HUES6 (cell line): ENCODE results near the gene NDUFB11.

ENCODE experiments used
- H3K27ac ChIP-seq: 2 replicates; pipeline ENCODE4 v1.7.0; 2013; ENCODE audit warnings: low read depth, mild to moderate bottlenecking, low read length, inconsistent platforms
- H3K27me3 ChIP-seq: 2 replicates; pipeline ENCODE4 v1.6.1; 2013; ENCODE audit warnings: low read length; ENCODE audit not compliant: control insufficient read depth, insufficient read depth
- H3K36me3 ChIP-seq: 2 replicates; pipeline ENCODE4 v1.6.1; 2013; ENCODE audit warnings: low read length; ENCODE audit not compliant: control insufficient read depth, insufficient read depth
- H3K4me1 ChIP-seq: 2 replicates; pipeline ENCODE4 v1.6.1; 2013; ENCODE audit warnings: low read length; ENCODE audit not compliant: control insufficient read depth, insufficient read depth
- H3K4me3 ChIP-seq: 2 replicates; pipeline ENCODE4 v1.5.1; 2013; ENCODE audit warnings: low read depth, low read length
- H3K9ac ChIP-seq: one replicate; pipeline ENCODE4 v1.6.1; 2013; ENCODE audit warnings: mild to moderate bottlenecking, low read length
- H3K9me3 ChIP-seq: 2 replicates; pipeline ENCODE4 v1.6.1; 2013; ENCODE audit warnings: low read depth, low read length; ENCODE audit not compliant: control insufficient read depth, insufficient read depth

The NDUFB11 gene

DNA sequence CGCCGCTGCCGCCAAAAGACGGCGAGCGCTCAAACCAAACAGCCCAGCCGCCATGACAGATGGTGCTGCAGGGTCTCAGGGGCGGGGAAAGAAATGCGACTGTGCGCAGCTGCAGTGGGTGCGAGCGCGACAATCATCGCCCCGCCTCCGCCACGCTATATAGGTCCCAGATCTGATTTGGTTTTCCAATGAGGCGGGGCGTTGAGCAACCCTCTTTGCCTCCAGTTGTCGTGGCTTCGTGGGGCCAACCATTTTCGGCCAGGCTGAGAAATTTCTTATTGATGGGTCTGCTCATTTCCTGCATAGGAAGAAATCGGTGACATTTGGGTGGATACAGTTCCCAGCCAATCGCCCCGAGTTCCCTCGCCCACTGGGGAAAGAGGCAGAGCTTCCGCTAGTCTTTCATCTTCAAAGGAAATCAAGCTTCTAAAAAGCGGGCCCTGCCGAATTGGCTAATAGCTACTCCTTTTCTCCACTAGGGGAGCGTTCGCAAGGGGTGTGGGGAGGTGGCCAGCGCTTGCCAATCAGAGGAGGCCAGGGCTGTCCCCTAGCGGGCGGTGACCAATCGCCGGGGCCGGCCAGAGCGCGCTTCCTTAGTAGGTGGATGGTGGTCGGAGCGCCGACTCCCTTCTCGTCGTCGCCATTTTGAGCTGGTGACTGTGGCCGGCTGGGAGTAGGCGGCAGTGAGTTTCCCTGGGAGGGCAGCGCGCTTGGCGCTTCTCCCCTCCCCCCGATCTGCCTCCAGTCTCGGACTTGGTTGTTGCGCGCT lies at the start of gene NDUFB11, which contains the start of gene RBM10:
Gene NDUFB11, minus strand, starts transcription at position 77 of the 769 bp plus-strand sequence. Its CDS starts 23 bp downstream, at position 54.
Gene RBM10, plus strand, starts transcription at position 596 of the 769 bp plus-strand sequence. CDS start 2,261 bp downstream, outside the sequence.
- H3K9me3 ChIP-seq = no peaks in the 10 kb centered on the region; the same call in 1 of the 2 replicates
- H3K36me3 ChIP-seq = peaks cover 40% of the 10 kb centered on the region

DNA sequence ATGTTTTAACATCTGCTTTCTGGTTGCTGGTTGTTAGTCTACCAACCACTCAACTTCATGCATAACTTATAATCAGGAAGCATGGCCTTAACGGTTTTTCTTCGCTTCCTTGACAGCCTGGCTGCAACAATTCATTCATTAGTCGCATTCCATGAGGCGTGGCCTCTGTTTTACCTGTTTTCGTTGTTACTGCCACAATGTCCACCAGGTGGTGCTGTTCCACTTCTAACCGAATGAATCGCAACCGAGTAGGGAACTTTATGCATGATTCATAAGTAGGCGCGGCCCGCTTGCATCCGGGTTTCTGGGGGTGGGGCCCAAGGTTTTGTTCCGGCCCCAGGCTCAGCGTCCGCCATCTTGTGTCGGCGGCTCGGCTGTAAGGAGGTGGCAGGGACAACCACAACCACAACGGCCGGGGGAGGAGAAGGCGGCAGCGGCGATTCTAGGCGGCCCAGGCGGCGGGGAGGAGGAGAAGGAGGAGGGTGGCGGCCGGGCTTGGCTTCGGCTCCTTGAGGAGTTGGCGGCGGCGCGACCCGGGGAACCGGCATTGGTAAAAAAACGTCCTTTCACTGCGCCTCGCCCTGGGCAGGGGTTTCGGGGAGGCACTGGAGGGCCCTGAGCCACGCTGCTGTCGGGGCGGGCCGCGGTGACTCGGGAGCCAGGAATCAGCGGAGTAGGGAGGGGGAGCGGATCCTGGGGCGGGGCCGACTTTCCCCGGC lies 49.1 kb upstream of the NDUFB11 start, which contains the start of gene UBA1:
Gene UBA1, plus strand, starts transcription at position 355 of the 719 bp plus-strand sequence. CDS start 4,974 bp downstream, outside the sequence.
- Histone ChIP-seq H3K4me1 (peaks cover 52% of the 10 kb centered on the region), H3K27ac (peak within 1 kb of the TSS; percentile 93), H3K9ac (peak within 1 kb of the TSS; percentile 98), H3K36me3 (peaks cover 36% of the 10 kb centered on the region), H3K9me3 (no peaks in the 10 kb centered on the region), H3K4me3 (peak within 1 kb of the TSS; percentile 86), H3K27me3 (no peaks in the 10 kb centered on the region)

More for the DNA sequence above, at the start of gene NDUFB11, which contains the start of gene RBM10:
- H3K4me3 ChIP-seq = peak within 1 kb of the TSS; percentile 100
- H3K27me3 ChIP-seq = no peaks in the 10 kb centered on the region
- H3K4me1 ChIP-seq = peaks cover 11% of the 10 kb centered on the region
- peak within 1 kb of the TSS; percentile 95 for H3K27ac ChIP-seq
- H3K9ac ChIP-seq = peak within 1 kb of the TSS; percentile 100

DNA sequence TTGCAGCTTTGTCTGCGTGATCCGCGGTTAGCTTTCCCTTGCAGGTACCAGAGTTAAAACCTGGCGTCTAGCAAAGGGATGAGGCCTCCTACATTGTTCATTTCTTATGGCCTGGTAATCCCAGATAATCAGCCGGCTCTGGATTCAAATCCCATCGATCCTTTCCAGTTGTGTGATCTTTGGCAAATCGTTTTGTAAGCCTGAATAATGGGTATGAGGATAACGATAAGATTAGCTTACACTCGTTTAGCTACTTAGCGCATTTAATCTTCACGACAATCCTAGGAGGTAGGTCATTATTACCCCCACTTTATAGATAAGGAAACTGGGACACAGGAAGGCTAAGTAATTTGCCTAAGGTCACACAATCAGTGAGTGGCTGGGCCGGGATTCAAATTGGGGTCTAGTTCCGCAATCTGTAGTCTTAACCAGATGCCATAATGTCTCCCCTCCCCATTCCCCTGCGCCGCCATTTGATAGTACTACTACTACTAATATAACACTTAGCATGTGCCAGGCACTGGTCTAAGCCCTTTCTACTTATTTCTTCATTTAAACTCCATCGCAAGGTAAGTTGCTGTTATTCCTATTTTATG lies 47.4 kb upstream of the NDUFB11 start:
- Histone ChIP-seq H3K27me3 (no peaks in the 10 kb centered on the region), H3K27ac (no peak overlapping the region), H3K9ac (peak overlapping the region; percentile 56), H3K4me3 (peak overlapping the region; percentile 73), H3K9me3 (no peaks in the 10 kb centered on the region), H3K4me1 (peaks cover 35% of the 10 kb centered on the region), H3K36me3 (peaks cover 23% of the 10 kb centered on the region)

DNA sequence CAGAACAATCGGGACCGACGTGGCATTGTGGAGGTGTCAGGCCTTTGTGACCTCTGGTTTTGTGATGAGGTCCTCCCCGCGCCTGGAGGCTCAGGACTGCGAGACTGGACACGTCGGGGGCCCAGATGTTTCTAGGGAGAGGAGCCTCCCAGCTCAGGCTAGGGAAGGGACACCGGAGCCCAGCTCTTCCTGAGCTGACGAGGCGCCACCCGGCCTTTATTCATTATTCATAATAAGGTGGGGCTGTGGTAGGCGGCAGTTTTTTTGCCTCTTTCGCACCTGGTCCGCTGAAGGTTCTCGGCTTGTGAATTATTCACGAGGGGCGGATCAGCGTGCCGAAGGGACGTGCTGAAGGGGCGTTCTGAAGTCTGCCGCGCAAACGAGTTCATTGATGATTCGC lies 46.8 kb upstream of the NDUFB11 start:
- peak overlapping the region; percentile 56 for H3K9ac ChIP-seq

DNA sequence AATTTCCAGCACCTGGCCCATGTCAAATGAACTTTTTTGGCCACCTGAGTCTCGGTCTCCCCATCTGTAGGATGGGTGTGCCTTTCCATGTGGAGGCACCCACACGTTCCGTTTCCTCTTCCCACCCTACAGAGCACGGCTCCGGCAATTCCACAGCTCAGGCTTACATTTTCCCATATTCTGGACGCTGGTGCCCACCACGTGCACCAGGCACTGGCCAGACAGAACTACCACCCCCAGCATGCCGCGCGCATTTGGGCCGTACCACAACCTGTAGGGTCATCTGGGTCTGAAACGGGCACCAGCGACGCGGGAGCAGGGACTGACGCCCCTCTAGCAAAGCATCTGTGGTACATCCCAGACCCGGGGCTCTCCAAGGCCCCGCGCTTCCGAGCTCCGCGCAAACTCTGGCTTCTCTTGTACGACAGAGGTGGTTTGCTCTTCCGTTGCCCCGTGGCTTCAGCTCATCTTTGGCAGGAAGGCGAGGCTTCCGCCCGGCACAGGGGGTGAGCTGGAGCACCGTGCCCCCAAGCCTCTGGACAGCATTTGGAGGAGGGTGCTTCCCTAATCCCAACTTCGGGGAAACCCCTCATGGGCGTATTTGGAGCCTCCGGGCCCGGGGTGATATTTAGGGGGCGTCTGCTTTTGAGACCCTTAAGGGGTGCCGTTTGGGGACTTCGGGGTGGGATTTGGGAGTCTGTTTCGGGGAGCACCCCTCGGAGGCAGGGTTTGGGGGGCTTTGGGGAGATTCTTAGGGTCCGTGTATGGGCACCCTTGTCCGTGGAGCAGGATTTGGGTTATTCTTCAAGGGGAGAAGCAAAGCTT lies 46.2 kb upstream of the NDUFB11 start:
- Histone ChIP-seq H3K27ac (no peak overlapping the region; the same call in 1 of the 2 replicates), H3K27me3 (no peaks in the 10 kb centered on the region), H3K9me3 (no peaks in the 10 kb centered on the region), H3K9ac (peak overlapping the region; percentile 56), H3K4me1 (peaks cover 23% of the 10 kb centered on the region), H3K4me3 (peak overlapping the region; percentile 73), H3K36me3 (peaks cover 23% of the 10 kb centered on the region)

More for the DNA sequence above, 46.8 kb upstream of the NDUFB11 start:
- no peaks in the 10 kb centered on the region for H3K27me3 ChIP-seq
- no peaks in the 10 kb centered on the region for H3K9me3 ChIP-seq
- peak overlapping the region; percentile 73 for H3K4me3 ChIP-seq
- H3K27ac ChIP-seq = no peak overlapping the region; the same call in 1 of the 2 replicates
- peaks cover 23% of the 10 kb centered on the region for H3K36me3 ChIP-seq
- peaks cover 29% of the 10 kb centered on the region for H3K4me1 ChIP-seq

DNA sequence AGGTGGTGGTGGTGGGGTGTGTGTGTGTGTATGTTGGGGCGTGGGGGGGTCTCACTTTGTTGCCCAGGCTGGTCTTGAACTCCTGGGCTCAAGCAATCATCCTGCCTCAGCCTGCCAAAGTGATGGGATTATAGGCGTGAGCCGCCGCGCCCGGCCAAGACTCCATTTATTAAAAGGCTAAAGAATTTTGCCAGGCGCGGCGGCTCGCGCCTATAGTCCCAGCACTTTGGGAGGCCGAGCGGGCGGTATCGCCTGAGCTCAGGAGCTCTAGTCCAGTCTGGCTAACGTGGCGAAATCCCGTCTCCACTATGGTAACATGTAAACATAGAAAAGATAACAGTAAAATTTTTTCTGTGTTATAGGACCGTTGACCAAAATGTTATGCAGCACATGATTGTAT lies 45.4 kb upstream of the NDUFB11 start:
- peaks cover 26% of the 10 kb centered on the region for H3K36me3 ChIP-seq
- H3K4me3 ChIP-seq = peak overlapping the region; percentile 73; the same call in 1 of the 2 replicates
- H3K9ac ChIP-seq = no peak overlapping the region
- H3K27me3 ChIP-seq = no peaks in the 10 kb centered on the region
- H3K4me1 ChIP-seq = peaks cover 18% of the 10 kb centered on the region
- no peaks in the 10 kb centered on the region for H3K9me3 ChIP-seq
- no peak overlapping the region for H3K27ac ChIP-seq

DNA sequence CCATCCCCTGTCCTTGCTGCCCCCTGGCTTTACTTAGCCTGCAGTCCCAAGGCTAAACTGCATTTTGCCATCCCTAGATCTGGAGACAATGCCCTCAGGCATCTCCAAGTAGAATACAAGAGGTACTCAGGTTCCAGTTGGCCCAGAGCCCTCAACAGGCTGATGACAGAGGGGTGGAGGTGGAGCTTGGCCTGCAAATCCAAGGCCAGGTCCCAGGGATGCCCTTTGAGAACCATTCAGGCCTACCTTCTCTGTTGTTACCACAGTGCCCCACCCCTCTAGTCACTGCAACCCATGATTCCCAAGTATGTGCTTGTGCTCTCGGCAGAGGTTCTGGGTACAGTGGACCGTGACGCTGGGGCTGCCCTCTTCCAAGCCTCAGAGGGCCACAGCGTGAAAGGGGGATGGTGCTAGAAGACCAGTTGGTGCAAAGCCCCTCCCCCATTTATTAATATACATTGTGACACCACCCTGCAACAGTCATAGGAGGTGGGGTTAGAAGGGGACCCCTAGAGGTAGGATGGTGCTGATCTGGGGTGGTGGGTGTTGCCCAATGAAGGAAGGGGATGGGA lies 42.7 kb upstream of the NDUFB11 start:
- H3K27me3 ChIP-seq = no peaks in the 10 kb centered on the region

DNA sequence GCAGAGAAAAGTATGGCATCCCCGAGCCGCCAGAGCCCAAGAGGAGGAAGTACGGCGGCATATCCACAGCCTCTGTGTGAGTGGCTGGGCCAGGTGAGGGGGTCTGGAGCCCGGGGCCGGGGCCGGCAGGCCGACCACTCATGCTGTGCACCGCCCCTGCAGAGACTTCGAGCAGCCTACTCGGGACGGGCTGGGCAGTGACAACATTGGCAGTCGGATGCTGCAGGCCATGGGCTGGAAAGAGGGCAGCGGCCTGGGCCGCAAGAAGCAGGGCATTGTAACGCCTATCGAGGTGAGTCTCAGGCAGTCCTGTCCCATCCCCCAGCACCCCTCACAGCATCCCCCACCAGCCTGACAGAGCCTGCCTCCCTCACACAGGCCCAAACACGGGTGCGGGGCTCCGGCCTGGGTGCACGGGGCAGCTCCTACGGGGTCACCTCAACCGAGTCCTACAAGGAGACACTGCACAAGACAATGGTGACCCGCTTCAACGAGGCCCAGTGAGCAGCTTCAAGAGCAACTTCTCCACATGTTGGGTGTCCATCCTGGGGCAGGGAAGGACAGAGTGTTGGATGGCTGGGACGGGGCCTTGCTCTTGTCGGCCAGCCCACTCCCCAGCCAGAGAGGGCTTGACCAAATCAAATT lies 41.7 kb upstream of the NDUFB11 start:
- H3K36me3 ChIP-seq = peaks cover 54% of the 10 kb centered on the region
- no peak overlapping the region for H3K4me3 ChIP-seq
- H3K4me1 ChIP-seq = 0 out of 2 replicates have a peak, but pooled peaks cover 5% of the 10 kb centered on the region
- H3K27me3 ChIP-seq = no peaks in the 10 kb centered on the region
- no peak overlapping the region for H3K27ac ChIP-seq
- no peak overlapping the region for H3K9ac ChIP-seq
- H3K9me3 ChIP-seq = no peaks in the 10 kb centered on the region

More for the DNA sequence above, 42.7 kb upstream of the NDUFB11 start:
- Histone ChIP-seq H3K9ac (no peak overlapping the region), H3K9me3 (no peaks in the 10 kb centered on the region), H3K27ac (no peak overlapping the region), H3K4me3 (no peak overlapping the region), H3K36me3 (peaks cover 45% of the 10 kb centered on the region), H3K4me1 (peaks cover 9% of the 10 kb centered on the region; the same call in 1 of the 2 replicates)

DNA sequence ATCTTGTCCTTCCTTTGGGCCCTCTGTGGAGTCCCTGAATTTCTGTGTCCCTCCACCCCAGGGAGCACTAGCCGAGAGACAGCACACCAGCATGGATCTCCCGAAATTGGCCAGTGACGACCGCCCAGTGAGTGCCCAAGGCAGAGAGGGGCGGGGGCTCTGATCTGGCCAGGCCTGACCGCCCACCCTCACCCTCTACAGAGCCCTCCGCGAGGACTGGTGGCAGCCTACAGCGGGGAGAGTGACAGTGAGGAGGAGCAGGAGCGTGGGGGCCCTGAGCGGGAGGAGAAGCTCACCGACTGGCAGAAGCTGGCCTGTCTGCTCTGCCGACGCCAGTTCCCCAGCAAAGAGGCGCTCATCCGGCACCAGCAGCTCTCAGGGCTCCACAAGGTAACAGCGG lies 40.7 kb upstream of the NDUFB11 start:
- H3K9ac ChIP-seq = no peak overlapping the region
- H3K27me3 ChIP-seq = no peaks in the 10 kb centered on the region
- 0 out of 2 replicates have a peak, but pooled peaks cover 3% of the 10 kb centered on the region for H3K4me1 ChIP-seq

More for the DNA sequence above, 40.7 kb upstream of the NDUFB11 start:
- Histone ChIP-seq H3K36me3 (peaks cover 63% of the 10 kb centered on the region), H3K27ac (no peak overlapping the region), H3K4me3 (no peak overlapping the region), H3K9me3 (no peaks in the 10 kb centered on the region)
